WTC11 (cell line): ENCODE data around the gene SERPINE1.

ENCODE experiments used
- CREB1 ChIP-seq: sonication (generic); formaldehyde crosslinking; IDR thresholded peaks from 2 replicates; pipeline ENCODE4 v1.8.0; 2023; ENCODE audit warnings: mild to moderate bottlenecking, missing genetic modification reagents
- FOXK1 ChIP-seq: sonication (generic); formaldehyde crosslinking; IDR thresholded peaks from 2 replicates; pipeline ENCODE4 v1.8.0; 2022; ENCODE audit warnings: mild to moderate bottlenecking, moderate library complexity, missing genetic modification reagents
- NR2C2 ChIP-seq: sonication (generic); formaldehyde crosslinking; IDR thresholded peaks from 2 replicates; pipeline ENCODE4 v1.8.0; 2022; ENCODE audit warnings: mild to moderate bottlenecking, missing genetic modification reagents
- NR3C1 ChIP-seq: sonication (generic); formaldehyde crosslinking; conservative IDR thresholded peaks from 2 replicates; pipeline ENCODE4 v1.8.1; 2023; ENCODE audit warnings: low read depth, mild to moderate bottlenecking, missing genetic modification reagents
- OVOL2 ChIP-seq: fragments of 250-450 bp; sonication (Bioruptor Pico); IDR thresholded peaks from 2 replicates; pipeline ENCODE4 v1.9.0; 2021; ENCODE audit warnings: mild to moderate bottlenecking, borderline replicate concordance
- SP1 ChIP-seq: sonication (generic); formaldehyde crosslinking; conservative IDR thresholded peaks from 2 replicates; pipeline ENCODE4 v1.8.1; 2022; ENCODE audit warnings: missing genetic modification reagents
- ZNF121 ChIP-seq: sonication (generic); formaldehyde crosslinking; IDR thresholded peaks from 2 replicates; pipeline ENCODE4 v1.8.0; 2023; ENCODE audit warnings: missing genetic modification reagents
- TF ChIP-seq, protein P1 (sequence below): fragments of 200-600 bp; IDR thresholded peaks from 2 replicates; pipeline ENCODE4 v1.8.0; 2022; ENCODE audit warnings: antibody characterized with exemption
- TF ChIP-seq, protein P2 (sequence below): sonication (generic); formaldehyde crosslinking; IDR thresholded peaks from 2 replicates; pipeline ENCODE4 v1.8.1; 2023; ENCODE audit warnings: mild to moderate bottlenecking, missing genetic modification reagents, moderate library complexity
- TF ChIP-seq, protein P3 (sequence below): sonication (generic); formaldehyde crosslinking; IDR thresholded peaks from 2 replicates; pipeline ENCODE4 v1.8.1; 2022; ENCODE audit warnings: low read depth, missing genetic modification reagents, borderline replicate concordance
- TF ChIP-seq, protein P4 (sequence below): fragments of 250-450 bp; sonication (Bioruptor Pico); conservative IDR thresholded peaks from 2 replicates; pipeline ENCODE4 v1.9.0; 2021; ENCODE audit warnings: mild to moderate bottlenecking
- TF ChIP-seq, protein P5 (sequence below): sonication (generic); formaldehyde crosslinking; IDR thresholded peaks from 2 replicates; pipeline ENCODE4 v1.8.1; 2022; ENCODE audit warnings: mild to moderate bottlenecking, moderate library complexity, missing genetic modification reagents
- TF ChIP-seq, protein P6 (sequence below): sonication (generic); formaldehyde crosslinking; conservative IDR thresholded peaks from 2 replicates; pipeline ENCODE4 v1.8.1; 2022; ENCODE audit warnings: mild to moderate bottlenecking, missing genetic modification reagents
- TF ChIP-seq, protein P7 (sequence below): sonication (generic); formaldehyde crosslinking; IDR thresholded peaks from 2 replicates; pipeline ENCODE4 v1.8.0; 2022; ENCODE audit warnings: missing genetic modification reagents

DNA sequence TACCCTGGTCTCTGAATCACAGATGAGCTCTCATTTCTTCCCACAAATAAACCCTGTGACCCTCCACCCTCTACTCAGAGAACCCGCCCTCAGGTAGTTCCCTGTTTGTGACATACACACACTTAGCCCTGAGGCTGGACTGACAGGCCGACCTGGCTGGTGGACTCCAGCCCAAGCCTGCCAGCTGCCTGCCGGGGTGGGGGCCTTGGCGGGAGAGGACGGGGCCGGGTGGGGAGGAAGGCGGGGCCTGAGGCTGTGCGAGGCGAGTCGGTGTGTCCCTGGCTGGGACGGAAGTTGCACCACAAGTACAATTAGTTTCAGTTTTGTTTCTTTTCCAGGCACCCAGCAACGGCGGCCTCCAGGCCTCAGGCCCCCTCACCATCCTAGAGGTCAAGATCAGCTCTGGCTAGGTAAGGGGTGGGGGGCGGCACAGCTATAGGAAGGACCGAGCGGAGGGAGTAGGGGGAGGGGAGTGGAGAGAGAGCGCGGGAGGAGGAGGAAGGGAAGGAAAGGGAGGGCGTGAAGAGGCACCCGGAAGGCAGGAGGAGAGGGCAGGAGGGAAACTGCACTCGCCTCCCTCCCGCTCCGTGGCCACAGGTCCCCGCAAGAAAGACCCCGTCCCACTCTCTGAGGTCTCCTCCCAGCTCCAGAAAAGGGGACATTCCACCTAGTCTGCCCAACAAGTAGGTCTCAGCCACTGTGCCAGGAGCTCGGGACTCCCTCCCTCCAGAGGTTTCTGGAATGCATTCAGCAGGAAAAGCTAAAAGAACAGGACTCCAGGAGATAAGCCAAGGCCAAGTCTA, 41.5 kb upstream of the SERPINE1 start, which contains the start of gene TRIM56:
- TF ChIP-seq, protein P1, sequence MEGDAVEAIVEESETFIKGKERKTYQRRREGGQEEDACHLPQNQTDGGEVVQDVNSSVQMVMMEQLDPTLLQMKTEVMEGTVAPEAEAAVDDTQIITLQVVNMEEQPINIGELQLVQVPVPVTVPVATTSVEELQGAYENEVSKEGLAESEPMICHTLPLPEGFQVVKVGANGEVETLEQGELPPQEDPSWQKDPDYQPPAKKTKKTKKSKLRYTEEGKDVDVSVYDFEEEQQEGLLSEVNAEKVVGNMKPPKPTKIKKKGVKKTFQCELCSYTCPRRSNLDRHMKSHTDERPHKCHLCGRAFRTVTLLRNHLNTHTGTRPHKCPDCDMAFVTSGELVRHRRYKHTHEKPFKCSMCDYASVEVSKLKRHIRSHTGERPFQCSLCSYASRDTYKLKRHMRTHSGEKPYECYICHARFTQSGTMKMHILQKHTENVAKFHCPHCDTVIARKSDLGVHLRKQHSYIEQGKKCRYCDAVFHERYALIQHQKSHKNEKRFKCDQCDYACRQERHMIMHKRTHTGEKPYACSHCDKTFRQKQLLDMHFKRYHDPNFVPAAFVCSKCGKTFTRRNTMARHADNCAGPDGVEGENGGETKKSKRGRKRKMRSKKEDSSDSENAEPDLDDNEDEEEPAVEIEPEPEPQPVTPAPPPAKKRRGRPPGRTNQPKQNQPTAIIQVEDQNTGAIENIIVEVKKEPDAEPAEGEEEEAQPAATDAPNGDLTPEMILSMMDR: no peak
- no peak for TF ChIP-seq ZNF121
- TF ChIP-seq FOXK1 (CRISPR knock-in tag): no peak
- TF ChIP-seq OVOL2 (CRISPR knock-in tag): no peak
- no peak for TF ChIP-seq CREB1 (CRISPR knock-in tag)
- TF ChIP-seq NR3C1 (CRISPR knock-in tag): no peak
- TF ChIP-seq, protein P2, sequence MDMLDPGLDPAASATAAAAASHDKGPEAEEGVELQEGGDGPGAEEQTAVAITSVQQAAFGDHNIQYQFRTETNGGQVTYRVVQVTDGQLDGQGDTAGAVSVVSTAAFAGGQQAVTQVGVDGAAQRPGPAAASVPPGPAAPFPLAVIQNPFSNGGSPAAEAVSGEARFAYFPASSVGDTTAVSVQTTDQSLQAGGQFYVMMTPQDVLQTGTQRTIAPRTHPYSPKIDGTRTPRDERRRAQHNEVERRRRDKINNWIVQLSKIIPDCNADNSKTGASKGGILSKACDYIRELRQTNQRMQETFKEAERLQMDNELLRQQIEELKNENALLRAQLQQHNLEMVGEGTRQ (CRISPR knock-in tag): no peak
- TF ChIP-seq NR2C2 (CRISPR knock-in tag): no peak
- TF ChIP-seq, protein P3, sequence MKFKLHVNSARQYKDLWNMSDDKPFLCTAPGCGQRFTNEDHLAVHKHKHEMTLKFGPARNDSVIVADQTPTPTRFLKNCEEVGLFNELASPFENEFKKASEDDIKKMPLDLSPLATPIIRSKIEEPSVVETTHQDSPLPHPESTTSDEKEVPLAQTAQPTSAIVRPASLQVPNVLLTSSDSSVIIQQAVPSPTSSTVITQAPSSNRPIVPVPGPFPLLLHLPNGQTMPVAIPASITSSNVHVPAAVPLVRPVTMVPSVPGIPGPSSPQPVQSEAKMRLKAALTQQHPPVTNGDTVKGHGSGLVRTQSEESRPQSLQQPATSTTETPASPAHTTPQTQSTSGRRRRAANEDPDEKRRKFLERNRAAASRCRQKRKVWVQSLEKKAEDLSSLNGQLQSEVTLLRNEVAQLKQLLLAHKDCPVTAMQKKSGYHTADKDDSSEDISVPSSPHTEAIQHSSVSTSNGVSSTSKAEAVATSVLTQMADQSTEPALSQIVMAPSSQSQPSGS (CRISPR knock-in tag): no peak
- TF ChIP-seq, protein P4, sequence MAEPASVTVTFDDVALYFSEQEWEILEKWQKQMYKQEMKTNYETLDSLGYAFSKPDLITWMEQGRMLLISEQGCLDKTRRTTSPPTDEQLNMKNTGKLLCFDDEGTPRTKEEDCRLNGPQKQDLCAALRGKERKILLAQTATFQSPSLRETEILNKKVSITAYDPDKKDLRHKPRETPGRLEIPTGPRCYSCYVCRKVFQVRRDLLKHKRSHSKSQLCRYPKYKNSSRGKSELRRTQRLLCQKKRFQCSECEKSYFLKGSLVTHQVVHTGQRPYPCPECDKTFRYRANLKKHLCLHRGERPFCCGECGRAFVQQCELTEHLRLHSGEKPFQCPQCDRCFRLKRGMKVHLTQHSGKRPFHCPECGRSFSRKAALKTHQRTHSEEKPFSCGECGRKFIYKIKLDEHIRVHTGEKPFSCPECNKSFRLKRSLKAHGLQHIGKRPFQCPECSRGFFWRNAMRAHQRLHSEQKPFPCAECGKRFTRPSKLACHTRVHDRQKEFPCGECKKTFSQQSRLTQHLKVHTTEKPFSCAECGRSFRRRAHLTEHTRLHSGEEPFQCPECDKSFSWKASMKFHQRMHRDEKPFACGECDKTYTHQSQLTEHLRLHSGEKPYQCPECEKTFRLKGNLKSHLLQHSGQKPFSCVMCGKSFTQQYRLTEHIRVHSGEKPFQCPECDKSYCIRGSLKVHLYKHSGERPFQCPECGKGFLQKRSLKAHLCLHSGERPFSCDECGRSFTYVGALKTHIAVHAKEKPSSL (CRISPR knock-in tag): no peak
- TF ChIP-seq, protein P5, sequence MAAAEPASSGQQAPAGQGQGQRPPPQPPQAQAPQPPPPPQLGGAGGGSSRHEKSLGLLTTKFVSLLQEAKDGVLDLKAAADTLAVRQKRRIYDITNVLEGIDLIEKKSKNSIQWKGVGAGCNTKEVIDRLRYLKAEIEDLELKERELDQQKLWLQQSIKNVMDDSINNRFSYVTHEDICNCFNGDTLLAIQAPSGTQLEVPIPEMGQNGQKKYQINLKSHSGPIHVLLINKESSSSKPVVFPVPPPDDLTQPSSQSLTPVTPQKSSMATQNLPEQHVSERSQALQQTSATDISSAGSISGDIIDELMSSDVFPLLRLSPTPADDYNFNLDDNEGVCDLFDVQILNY (CRISPR knock-in tag): 0 out of 2 replicates have a peak, but pooled peaks have one; percentile 40
- TF ChIP-seq, protein P6, sequence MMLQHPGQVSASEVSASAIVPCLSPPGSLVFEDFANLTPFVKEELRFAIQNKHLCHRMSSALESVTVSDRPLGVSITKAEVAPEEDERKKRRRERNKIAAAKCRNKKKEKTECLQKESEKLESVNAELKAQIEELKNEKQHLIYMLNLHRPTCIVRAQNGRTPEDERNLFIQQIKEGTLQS (CRISPR knock-in tag): no peak
- TF ChIP-seq SP1 (CRISPR knock-in tag): 0 out of 2 replicates have a peak, but pooled peaks have one; percentile 46
- TF ChIP-seq, protein P7, sequence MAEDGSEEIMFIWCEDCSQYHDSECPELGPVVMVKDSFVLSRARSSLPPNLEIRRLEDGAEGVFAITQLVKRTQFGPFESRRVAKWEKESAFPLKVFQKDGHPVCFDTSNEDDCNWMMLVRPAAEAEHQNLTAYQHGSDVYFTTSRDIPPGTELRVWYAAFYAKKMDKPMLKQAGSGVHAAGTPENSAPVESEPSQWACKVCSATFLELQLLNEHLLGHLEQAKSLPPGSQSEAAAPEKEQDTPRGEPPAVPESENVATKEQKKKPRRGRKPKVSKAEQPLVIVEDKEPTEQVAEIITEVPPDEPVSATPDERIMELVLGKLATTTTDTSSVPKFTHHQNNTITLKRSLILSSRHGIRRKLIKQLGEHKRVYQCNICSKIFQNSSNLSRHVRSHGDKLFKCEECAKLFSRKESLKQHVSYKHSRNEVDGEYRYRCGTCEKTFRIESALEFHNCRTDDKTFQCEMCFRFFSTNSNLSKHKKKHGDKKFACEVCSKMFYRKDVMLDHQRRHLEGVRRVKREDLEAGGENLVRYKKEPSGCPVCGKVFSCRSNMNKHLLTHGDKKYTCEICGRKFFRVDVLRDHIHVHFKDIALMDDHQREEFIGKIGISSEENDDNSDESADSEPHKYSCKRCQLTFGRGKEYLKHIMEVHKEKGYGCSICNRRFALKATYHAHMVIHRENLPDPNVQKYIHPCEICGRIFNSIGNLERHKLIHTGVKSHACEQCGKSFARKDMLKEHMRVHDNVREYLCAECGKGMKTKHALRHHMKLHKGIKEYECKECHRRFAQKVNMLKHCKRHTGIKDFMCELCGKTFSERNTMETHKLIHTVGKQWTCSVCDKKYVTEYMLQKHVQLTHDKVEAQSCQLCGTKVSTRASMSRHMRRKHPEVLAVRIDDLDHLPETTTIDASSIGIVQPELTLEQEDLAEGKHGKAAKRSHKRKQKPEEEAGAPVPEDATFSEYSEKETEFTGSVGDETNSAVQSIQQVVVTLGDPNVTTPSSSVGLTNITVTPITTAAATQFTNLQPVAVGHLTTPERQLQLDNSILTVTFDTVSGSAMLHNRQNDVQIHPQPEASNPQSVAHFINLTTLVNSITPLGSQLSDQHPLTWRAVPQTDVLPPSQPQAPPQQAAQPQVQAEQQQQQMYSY: no peak
